DND-41 (cell line): Measurements from ENCODE around the gene PTGS2.

Experiments
- ATAC-seq: fragments of 200-7000 bp; cut with Tn5 transposase; 3 replicates; pipeline ENCODE4 v1.9.1; 2021; ENCODE audit warnings: low read depth; ENCODE audit not compliant: insufficient read depth
- DNase-seq: peaks from one replicate; pipeline ENCODE4 v3.0.0-alpha.2; 2020
- H2AFZ ChIP-seq: 2 replicates; pipeline ENCODE4 v1.6.0; 2012; ENCODE audit warnings: low read depth, low read length
- H3K27ac ChIP-seq: 2 replicates; pipeline ENCODE4 v1.5.1; 2012; ENCODE audit warnings: low read length, inconsistent platforms
- H3K27me3 ChIP-seq: fragments of 200-600 bp; sonication (generic); 2 replicates; pipeline ENCODE4 v1.6.0; 2012; ENCODE audit warnings: low read length, mild to moderate bottlenecking, inconsistent platforms; ENCODE audit not compliant: insufficient read depth, poor library complexity
- H3K36me3 ChIP-seq: 2 replicates; pipeline ENCODE4 v1.5.1; 2012; ENCODE audit warnings: low read length, inconsistent platforms; ENCODE audit not compliant: insufficient read depth
- H3K4me1 ChIP-seq: 2 replicates; pipeline ENCODE4 v1.5.1; 2012; ENCODE audit warnings: mild to moderate bottlenecking, low read length; ENCODE audit not compliant: insufficient read depth
- H3K4me2 ChIP-seq: 2 replicates; pipeline ENCODE4 v1.6.0; 2012; ENCODE audit warnings: mild to moderate bottlenecking, moderate library complexity, low read length, inconsistent platforms; ENCODE audit not compliant: insufficient read depth
- H3K4me3 ChIP-seq, 2 experiments: fragments of 200-600 bp in 1 of 2; shearing (Covaris generic) in 1 of 2; 2 replicates each; pipeline ENCODE4 v1.5.1; 2012 to 2016; ENCODE audit warnings: inconsistent platforms in 2 of 2, low read length in 2 of 2, mild to moderate bottlenecking in 2 of 2, low read depth in 1 of 2, moderate library complexity in 1 of 2
- H3K79me2 ChIP-seq: 2 replicates; pipeline ENCODE4 v1.6.0; 2012; ENCODE audit warnings: low read length, inconsistent platforms; ENCODE audit not compliant: insufficient read depth
- H3K9ac ChIP-seq: 2 replicates; pipeline ENCODE4 v1.6.0; 2012; ENCODE audit warnings: low read depth, mild to moderate bottlenecking, inconsistent platforms, low read length, moderate library complexity
- H3K9me3 ChIP-seq: 2 replicates; pipeline ENCODE4 v1.5.1; 2012; ENCODE audit warnings: low read length, moderate library complexity, mild to moderate bottlenecking, inconsistent platforms; ENCODE audit not compliant: insufficient read depth, severe bottlenecking
- H4K20me1 ChIP-seq: 2 replicates; pipeline ENCODE4 v1.6.0; 2012; ENCODE audit warnings: low read length; ENCODE audit not compliant: insufficient read depth
- EZH2 ChIP-seq: IDR thresholded peaks from 3 replicates; pipeline ENCODE4 v1.6.1; 2012; ENCODE audit warnings: borderline replicate concordance, low read depth, mild to moderate bottlenecking, moderate library complexity, low read length, inconsistent platforms; ENCODE audit not compliant: severe bottlenecking
- TF ChIP-seq, protein P1 (sequence below): IDR thresholded peaks from 2 replicates; pipeline ENCODE4 v1.5.1; 2012; ENCODE audit warnings: borderline replicate concordance, low read length, moderate library complexity, mild to moderate bottlenecking; ENCODE audit not compliant: poor library complexity, severe bottlenecking; ENCODE audit errors: extremely low read depth

PTGS2 gene

DNA sequence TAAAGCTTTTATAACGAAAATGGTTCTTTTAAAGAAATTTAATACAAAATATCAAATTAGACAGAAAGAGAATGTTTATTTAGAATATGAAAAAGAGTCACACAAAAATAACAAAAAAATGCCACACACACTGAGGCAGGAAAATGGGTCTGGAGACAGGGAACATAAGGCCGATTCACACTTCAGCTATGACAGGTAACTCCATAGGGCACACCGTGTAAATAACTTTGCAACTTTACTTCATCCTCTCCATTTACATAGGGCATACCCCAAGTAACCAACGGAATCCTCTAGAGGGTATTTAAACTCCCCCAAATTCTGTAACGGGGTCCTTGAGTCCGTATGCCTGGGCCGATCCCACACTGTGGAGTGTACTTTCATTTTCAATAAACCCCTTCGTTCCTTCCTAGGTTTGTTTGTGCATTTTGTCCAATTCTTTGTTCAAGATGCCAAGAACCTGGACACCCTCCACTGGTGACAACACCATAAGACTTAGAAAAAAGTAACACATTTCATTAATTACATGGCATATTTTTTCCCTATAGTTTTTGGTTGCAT is 23.1 kb upstream of the PTGS2 start:
- ATAC-seq (no peak), DNase-seq (no peak)
- Histone ChIP-seq H3K36me3 (no peaks in the 10 kb centered on the region), H2AFZ (no peak overlapping the region), H3K9me3 (no peaks in the 10 kb centered on the region), H3K79me2 (no peaks in the 10 kb centered on the region), H3K4me3 (no peak overlapping the region), H4K20me1 (no peaks in the 10 kb centered on the region), H3K4me2 (no peak overlapping the region), H3K4me1 (no peaks in the 10 kb centered on the region), H3K27me3 (no peaks in the 10 kb centered on the region), H3K9ac (no peak overlapping the region), H3K27ac (no peak overlapping the region)
- TF ChIP-seq, protein P1, sequence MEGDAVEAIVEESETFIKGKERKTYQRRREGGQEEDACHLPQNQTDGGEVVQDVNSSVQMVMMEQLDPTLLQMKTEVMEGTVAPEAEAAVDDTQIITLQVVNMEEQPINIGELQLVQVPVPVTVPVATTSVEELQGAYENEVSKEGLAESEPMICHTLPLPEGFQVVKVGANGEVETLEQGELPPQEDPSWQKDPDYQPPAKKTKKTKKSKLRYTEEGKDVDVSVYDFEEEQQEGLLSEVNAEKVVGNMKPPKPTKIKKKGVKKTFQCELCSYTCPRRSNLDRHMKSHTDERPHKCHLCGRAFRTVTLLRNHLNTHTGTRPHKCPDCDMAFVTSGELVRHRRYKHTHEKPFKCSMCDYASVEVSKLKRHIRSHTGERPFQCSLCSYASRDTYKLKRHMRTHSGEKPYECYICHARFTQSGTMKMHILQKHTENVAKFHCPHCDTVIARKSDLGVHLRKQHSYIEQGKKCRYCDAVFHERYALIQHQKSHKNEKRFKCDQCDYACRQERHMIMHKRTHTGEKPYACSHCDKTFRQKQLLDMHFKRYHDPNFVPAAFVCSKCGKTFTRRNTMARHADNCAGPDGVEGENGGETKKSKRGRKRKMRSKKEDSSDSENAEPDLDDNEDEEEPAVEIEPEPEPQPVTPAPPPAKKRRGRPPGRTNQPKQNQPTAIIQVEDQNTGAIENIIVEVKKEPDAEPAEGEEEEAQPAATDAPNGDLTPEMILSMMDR, result no peak
- TF ChIP-seq EZH2, result no peak

DNA sequence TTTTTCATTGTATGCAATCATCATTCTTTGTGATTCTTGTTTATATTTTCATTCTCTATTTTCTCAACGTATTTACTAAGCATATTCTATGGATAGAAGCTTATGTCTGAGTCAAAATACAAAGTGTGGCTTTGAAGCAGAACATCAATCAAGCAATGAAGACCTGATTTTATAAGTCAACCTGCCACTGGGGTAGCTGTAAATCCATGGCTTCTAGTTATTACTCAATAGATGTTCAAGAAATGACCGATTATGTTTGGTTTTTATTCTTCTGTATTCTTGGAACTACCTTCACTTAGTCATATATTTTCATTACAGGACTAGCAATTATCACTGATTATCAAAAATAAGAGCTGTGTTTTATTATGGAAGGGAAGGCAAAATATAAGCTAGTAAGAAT is 20.5 kb upstream of the PTGS2 start:
- H4K20me1 ChIP-seq, result no peaks in the 10 kb centered on the region
- H3K27ac ChIP-seq, result no peak overlapping the region
- no peaks in the 10 kb centered on the region for H3K36me3 ChIP-seq
- DNase-seq, result no peak
- H3K4me2 ChIP-seq, result no peak overlapping the region
- H3K9ac ChIP-seq, result no peak overlapping the region
- no peaks in the 10 kb centered on the region for H3K27me3 ChIP-seq
- no peak overlapping the region for H2AFZ ChIP-seq
- H3K4me1 ChIP-seq, result no peaks in the 10 kb centered on the region
- no peak for ATAC-seq
- no peaks in the 10 kb centered on the region for H3K9me3 ChIP-seq
- H3K4me3 ChIP-seq, result no peak overlapping the region
- TF ChIP-seq, protein P1, result no peak
- no peak for TF ChIP-seq EZH2
- no peaks in the 10 kb centered on the region for H3K79me2 ChIP-seq

DNA sequence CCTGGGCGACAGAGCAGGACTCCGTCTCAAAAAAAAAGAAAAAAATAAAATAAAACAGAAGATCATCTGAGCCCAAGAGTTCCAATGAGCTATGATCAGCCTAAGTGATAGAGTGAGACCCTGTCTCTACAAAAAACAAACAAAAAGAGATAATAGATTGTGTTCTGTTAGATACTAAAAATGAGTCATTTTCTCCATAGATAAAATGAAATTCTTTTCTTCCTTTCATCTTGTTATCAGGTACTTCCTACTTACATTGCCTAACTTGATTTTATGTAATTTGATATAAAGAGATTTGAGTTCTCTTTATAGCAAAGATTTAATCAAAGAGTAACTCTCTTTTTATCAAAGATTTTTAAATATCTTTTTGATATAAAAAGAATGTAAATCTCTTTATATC is 19.3 kb upstream of the PTGS2 start:
- H3K4me2 ChIP-seq, result no peak overlapping the region
- no peaks in the 10 kb centered on the region for H3K9me3 ChIP-seq
- no peaks in the 10 kb centered on the region for H3K79me2 ChIP-seq
- H3K9ac ChIP-seq, result no peak overlapping the region
- no peak overlapping the region for H3K4me3 ChIP-seq
- H4K20me1 ChIP-seq, result no peaks in the 10 kb centered on the region
- H3K36me3 ChIP-seq, result no peaks in the 10 kb centered on the region
- DNase-seq, result no peak
- no peak overlapping the region for H2AFZ ChIP-seq
- ATAC-seq, result no peak
- H3K27me3 ChIP-seq, result no peaks in the 10 kb centered on the region
- H3K27ac ChIP-seq, result no peak overlapping the region
- H3K4me1 ChIP-seq, result no peaks in the 10 kb centered on the region
- TF ChIP-seq, protein P1, result no peak
- no peak for TF ChIP-seq EZH2

DNA sequence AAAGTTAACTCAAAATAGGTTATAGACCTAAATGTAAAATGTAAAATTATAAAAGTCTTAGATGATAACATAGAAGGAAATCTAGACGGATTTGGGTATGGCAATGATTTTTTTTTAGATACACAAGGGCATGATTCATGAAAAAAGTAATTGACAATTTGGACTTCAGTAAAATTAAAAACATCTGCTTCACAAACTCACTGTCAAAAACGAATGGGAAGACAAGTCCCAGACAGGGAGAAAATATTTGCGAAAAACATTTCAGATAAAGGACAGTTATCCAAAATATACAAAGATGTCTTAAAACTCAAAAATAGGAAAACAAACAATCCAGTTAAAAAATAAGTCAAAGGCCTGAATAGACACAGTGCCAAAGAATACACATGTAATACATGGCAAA is 9.7 kb upstream of the PTGS2 start:
- H4K20me1 ChIP-seq, result no peaks in the 10 kb centered on the region
- no peak overlapping the region for H3K27ac ChIP-seq
- no peaks in the 10 kb centered on the region for H3K36me3 ChIP-seq
- H3K79me2 ChIP-seq, result no peaks in the 10 kb centered on the region
- no peak overlapping the region for H2AFZ ChIP-seq
- H3K9me3 ChIP-seq, result peaks cover 3% of the 10 kb centered on the region
- H3K4me2 ChIP-seq, result no peak overlapping the region
- H3K4me1 ChIP-seq, result no peaks in the 10 kb centered on the region
- H3K9ac ChIP-seq, result no peak overlapping the region
- DNase-seq (no peak), ATAC-seq (no peak)
- TF ChIP-seq, protein P1, result no peak
- no peak for TF ChIP-seq EZH2
- no peaks in the 10 kb centered on the region for H3K27me3 ChIP-seq
- no peak overlapping the region for H3K4me3 ChIP-seq
